NCI-H146 treated with DMSO at 0.1 percent for 48 hours (cell line): ENCODE results near the gene GPR84.

ENCODE experiments used
- DNase-seq: peaks from one replicate; lab custom pipeline; 2025; ENCODE audit not compliant: unreplicated experiment; lab: John Stamatoyannopoulos, UW

Gene GPR84

GRCh38 chr12:54374562-54375258, 10.4 kb upstream of the GPR84 start:
- peak; percentile 23 for DNase-seq

- no peak for DNase-seq
Measured at GRCh38 chr12:54373649-54374561, 9.6 kb upstream of the GPR84 start.

DNA sequence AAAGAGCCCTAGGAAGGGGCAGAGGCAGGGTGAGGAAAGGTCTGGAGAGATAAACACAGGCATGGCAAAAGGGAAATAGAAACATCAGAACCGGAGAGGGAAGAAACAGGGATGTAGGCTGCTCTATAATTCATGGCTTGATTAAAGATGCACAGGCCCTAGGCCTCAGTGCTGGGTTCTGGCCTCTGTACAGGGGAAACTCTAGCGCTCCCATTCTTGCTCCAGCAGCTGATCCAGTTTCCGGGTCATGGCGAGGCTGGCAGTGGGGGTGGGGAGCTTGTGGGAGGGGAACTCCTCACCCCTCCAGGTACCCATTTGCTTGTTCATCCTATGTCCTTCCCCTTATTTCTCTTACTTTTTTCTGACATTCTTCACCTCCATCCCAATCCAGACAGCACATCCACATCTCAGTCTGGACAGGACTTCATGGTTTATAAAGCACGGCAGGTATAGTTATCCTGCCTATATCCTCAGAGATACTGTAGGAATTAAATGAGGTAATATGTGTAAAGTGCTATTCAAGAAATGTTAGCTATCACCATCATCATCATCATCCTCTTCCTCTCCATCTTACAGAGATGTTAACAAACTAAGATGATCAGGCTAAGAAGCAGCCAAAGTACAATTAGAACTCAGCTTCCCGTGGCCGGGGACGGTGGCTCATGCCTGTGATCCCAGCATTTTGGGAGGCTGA, 8.0 kb upstream of the GPR84 start:
- DNase-seq, result no peak

- no peak for DNase-seq
Measured at GRCh38 chr12:54371328-54372112, 7.2 kb upstream of the GPR84 start.

DNA sequence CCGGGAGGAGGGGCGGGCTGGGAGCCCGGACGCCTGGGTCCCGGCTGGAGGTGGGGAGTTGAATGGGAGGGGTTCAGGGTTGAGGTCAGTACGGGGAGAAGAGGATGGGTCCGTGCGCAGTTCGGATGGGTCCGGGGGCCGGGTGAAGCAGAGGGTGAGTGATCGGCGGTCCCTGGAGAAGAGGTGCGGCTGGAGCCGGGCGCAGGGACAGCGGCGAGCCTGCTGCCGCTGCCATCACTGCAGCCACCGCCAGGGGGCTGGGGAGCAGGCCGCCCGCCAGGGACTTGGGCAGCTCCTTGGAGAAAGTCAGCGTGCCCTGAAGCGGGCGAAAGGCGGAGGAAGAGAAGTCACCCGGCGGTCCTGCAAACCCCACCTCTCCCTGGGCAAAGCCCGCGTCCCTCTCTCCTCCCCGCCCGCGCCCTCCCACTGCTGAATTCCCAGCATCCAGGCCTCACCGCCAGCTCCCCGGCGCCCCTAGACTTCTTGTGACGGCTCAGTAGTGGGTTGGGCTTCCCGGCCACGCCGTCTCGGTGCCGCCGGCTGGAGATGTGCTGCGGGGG, 6.0 kb upstream of the GPR84 start:
- DNase-seq, result no peak

GRCh38 chr12:54369597-54370131, 5.4 kb upstream of the GPR84 start:
- DNase-seq, result no peak

GRCh38 chr12:54368709-54369596, 4.7 kb upstream of the GPR84 start:
- DNase-seq, result peak; percentile 63

GRCh38 chr12:54368025-54368708, 3.9 kb upstream of the GPR84 start:
- no peak for DNase-seq

DNA sequence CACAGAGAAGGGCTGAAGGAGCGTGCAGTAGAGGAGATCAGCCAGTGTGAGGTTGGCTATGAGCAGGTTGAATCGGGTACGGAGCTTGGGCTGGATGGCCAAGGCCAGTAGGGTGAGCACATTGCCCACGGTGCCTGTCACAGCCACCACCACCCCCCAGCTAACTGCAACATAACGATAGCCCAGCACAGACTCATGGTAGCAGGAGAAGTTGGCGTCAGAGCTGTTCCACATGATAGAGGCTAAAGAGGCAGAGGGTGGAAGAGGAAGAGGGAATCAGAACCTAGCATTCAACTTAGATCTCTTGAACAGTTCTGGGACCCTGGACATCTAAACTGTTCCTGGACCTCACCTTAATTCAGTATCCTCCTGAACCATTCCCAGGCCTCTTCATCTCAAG, 668 bp downstream of the GPR84 start:
- no peak for DNase-seq

- no peak for DNase-seq
Measured at GRCh38 chr12:54363047-54363446, 1.2 kb downstream of the GPR84 start.

GRCh38 chr12:54360717-54361456, 3.4 kb downstream of the GPR84 start:
- DNase-seq, result peak; percentile 55

DNA sequence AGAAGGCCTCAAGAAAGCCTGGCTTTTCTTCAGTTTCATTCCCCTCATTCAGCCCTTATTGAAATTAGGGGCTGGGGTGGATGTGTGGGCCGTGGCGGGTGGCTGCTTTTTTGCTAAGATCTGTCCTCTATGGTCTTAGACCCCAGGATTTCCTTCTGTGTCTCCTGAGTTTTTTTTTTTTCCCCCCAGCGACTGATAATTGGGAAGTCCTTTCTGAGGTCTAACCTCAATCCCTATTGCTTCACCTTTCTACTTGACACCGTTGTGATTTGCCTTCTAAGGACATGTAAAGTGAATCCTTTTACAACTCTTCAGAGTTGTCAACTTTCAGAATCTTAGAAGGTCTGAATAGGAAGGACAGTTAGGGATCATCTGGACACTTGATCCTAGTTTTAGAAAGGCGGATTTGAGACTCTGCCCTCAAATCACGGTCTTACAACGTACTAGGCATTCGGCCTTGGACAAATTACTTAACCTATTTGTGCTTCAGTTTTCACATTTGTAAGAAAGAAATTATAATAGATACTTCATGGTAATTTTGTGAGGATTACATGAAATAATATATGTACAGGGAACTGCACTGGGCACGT, 4.4 kb downstream of the GPR84 start:
- DNase-seq, result no peak

DNA sequence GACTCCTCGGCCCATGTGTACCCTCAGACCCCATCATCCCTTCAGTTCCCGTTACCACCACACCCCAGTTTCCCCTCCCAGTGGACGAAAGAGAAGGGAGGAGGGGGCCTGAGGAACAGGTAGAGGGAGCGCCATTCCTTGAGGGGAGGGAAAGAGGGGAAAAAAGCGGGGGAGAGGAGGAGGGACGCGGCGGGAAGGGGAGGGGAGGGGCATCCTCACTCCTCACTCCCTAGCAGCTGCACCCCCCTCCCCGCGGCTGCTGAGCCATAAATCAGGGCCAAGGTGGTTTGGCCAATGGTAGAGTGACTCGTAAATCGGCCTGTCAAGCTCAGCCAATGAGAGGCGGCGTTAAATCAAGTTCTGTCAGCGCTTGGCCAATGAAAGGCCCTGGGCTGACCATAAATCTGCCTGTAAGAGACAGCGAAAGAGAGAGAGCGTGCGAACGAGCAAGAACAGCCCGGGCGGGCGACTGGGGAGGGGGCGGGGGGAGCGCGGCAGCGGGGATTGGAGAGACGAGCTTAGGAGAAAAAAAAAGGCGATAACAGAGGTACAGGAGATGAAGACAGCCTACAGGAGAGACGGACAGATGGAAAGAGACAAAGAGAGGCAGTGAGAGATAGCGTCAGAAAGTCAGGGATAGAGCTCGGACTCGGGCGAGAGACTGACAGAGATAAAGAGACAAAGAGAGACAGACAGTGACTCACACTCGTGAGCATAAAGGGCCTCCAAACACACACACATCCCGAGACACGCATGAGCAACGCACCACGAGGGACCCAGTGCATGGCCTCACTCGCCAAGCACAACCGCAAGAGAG, 5.1 kb downstream of the GPR84 start:
- peak; percentile 99 for DNase-seq

DNA sequence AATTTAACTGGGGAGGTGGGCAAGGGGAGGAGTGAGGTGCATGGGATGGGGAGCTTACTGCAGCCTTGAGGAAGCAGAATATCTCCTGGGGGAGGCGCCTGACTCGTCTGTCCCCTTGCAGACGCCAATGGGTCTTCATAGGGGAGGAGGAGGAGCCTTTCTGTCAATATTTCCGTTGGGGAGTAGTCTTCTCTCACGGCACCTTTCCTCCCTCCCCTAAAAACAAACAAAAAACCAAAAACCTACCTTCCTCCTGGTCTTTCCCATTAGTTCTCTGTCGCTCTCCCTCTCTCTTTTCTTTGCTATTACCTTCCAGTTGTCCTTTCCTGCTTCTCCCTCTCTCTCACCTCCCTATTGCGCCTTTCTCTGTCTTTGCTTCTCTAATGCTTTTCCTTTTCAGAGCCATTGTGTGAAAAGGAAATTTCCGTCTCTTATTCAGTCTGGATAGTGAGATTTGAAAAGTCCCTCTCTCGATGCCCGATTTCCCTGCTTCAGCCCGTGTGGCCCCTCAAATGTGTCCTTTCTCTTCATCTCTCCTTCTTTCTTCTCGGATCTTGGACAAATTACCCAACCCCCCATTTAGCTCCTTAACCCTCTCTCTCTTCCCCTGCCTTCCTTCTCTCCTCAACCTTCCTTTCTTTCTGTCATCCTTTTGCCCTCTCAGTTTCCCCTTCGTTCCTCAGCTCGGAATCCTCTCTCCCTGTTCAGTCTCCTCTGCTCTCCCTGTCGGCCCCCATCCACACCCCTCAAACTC, 5.9 kb downstream of the GPR84 start:
- DNase-seq, result peak; percentile 72

DNA sequence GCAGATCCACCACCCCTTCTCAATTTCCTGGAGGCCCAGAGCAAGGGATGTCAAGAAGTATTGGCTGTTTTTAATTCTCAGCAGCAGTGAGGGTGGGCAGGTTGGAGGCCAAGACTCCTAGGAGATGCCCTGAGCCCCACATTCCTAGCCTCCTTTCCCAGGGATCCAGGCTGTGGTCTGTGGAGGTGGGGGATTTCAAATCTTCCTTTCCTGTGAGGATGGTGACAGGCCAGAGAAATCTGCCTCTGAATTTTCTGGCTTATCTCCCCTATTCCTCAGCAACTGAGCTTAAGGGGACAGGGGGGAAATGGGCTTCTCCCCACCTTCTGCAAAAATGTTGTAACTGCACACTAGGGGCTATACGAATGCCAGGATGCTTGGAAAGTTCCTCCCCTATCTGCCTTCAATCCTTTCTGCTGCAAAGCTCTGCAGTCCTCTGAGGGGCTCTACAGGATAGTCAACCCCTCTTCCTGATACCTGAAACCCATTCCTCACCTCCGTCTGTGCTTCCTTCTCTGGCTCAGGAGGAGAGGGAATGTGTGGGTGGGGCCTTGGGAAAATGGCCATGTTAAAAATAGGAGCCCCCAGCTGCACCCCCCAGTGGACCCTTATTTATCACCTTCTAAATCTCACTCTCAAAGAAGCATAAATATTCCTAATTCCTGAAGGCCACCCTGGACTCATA, 6.6 kb downstream of the GPR84 start:
- DNase-seq, result no peak

GRCh38 chr12:54356951-54357356, 7.3 kb downstream of the GPR84 start:
- no peak for DNase-seq
